ENCODE results near the gene SPTBN5. TPM values are rescaled to one million over a fixed set of nuclear protein-coding genes. Genes with fewer than 3 reads are reported as not detected.

Gene SPTBN5
- total RNA-seq, 6 experiments from 2014 or later: 0.16 to 0.34 (median 0.24) TPM

- Mint-ChIP-seq H3K36me3 (ENCODE audit: low read depth) (0 out of 2 replicates have a peak, but pooled peaks cover 4% of the 10 kb centered on the region), H3K27ac (peak overlapping the region; percentile 83), H3K4me3 (no peak overlapping the region), H3K27me3 (ENCODE audit: insufficient read depth) (peaks cover 2% of the 10 kb centered on the region; the same call in 1 of the 2 replicates), H3K9me3 (no peaks in the 10 kb centered on the region), H3K4me1 (ENCODE audit: low read depth) (peaks cover 14% of the 10 kb centered on the region)
- TF ChIP-seq CTCF (IDR thresholded peaks at IDR 0.05): no peak
- DNase-seq: no peak
Observed at GRCh38 chr15:41895491-41895890, 1.6 kb upstream of the SPTBN5 start.

GRCh38 chr15:41894791-41895463 lies 1.1 kb upstream of the SPTBN5 start:
- Mint-ChIP-seq H3K4me3 (peak overlapping the region; percentile 34), H3K4me1 (ENCODE audit: low read depth) (peaks cover 14% of the 10 kb centered on the region), H3K9me3 (no peaks in the 10 kb centered on the region), H3K27ac (peak overlapping the region; percentile 83), H3K27me3 (ENCODE audit: insufficient read depth) (peaks cover 2% of the 10 kb centered on the region; the same call in 1 of the 2 replicates), H3K36me3 (ENCODE audit: low read depth) (0 out of 2 replicates have a peak, but pooled peaks cover 4% of the 10 kb centered on the region)
- TF ChIP-seq CTCF (IDR thresholded peaks at IDR 0.05): peak; percentile 25; the same call in 1 of the 2 replicates
- DNase-seq: peak; percentile 78

- Mint-ChIP-seq H3K27me3 (ENCODE audit: insufficient read depth) (peaks cover 2% of the 10 kb centered on the region; the same call in 1 of the 2 replicates), H3K36me3 (ENCODE audit: low read depth) (0 out of 2 replicates have a peak, but pooled peaks cover 4% of the 10 kb centered on the region), H3K27ac (peak overlapping the region; percentile 83), H3K4me1 (ENCODE audit: low read depth) (peaks cover 14% of the 10 kb centered on the region), H3K4me3 (peak overlapping the region; percentile 34), H3K9me3 (no peaks in the 10 kb centered on the region)
- no peak for DNase-seq
- no peak for TF ChIP-seq CTCF (IDR thresholded peaks at IDR 0.05)
Observed at GRCh38 chr15:41894251-41894790, 468 bp upstream of the SPTBN5 start.

GRCh38 chr15:41892621-41893421 lies 1.0 kb downstream of the SPTBN5 start:
- no peak for TF ChIP-seq CTCF (IDR thresholded peaks at IDR 0.05)
- H3K9me3 Mint-ChIP-seq: no peaks in the 10 kb centered on the region
- no peak overlapping the region for H3K4me3 Mint-ChIP-seq
- no peak overlapping the region for H3K27ac Mint-ChIP-seq
- DNase-seq: no peak
- H3K27me3 Mint-ChIP-seq (ENCODE audit: insufficient read depth): peaks cover 2% of the 10 kb centered on the region; the same call in 1 of the 2 replicates
- H3K36me3 Mint-ChIP-seq (ENCODE audit: low read depth): no peaks in the 10 kb centered on the region
- H3K4me1 Mint-ChIP-seq (ENCODE audit: low read depth): peaks cover 14% of the 10 kb centered on the region

GRCh38 chr15:41891946-41892345 lies 1.9 kb downstream of the SPTBN5 start:
- no peak for TF ChIP-seq CTCF (IDR thresholded peaks at IDR 0.05)
- H3K4me1 Mint-ChIP-seq (ENCODE audit: low read depth): peaks cover 14% of the 10 kb centered on the region
- H3K27ac Mint-ChIP-seq: no peak overlapping the region
- DNase-seq: no peak
- H3K27me3 Mint-ChIP-seq (ENCODE audit: insufficient read depth): peaks cover 2% of the 10 kb centered on the region; the same call in 1 of the 2 replicates
- no peaks in the 10 kb centered on the region for H3K9me3 Mint-ChIP-seq
- H3K4me3 Mint-ChIP-seq: no peak overlapping the region
- H3K36me3 Mint-ChIP-seq (ENCODE audit: low read depth): no peaks in the 10 kb centered on the region
